GM12892 (cell line): ENCODE results near the gene TGFBI.

Experiments
- POLR2A ChIP-seq: IDR thresholded peaks from 2 replicates; pipeline ENCODE4 v1.6.1; 2011; ENCODE audit warnings: low read depth, low read length, control low read depth
- POLR2AphosphoS5 ChIP-seq: IDR thresholded peaks from 2 replicates; pipeline ENCODE4 v1.6.1; 2011; ENCODE audit warnings: low read depth, low read length, control low read depth
- TAF1 ChIP-seq: IDR thresholded peaks from 2 replicates; pipeline ENCODE4 v1.6.1; 2011; ENCODE audit warnings: low read depth, mild to moderate bottlenecking, control low read depth, low read length, borderline replicate concordance

DNA sequence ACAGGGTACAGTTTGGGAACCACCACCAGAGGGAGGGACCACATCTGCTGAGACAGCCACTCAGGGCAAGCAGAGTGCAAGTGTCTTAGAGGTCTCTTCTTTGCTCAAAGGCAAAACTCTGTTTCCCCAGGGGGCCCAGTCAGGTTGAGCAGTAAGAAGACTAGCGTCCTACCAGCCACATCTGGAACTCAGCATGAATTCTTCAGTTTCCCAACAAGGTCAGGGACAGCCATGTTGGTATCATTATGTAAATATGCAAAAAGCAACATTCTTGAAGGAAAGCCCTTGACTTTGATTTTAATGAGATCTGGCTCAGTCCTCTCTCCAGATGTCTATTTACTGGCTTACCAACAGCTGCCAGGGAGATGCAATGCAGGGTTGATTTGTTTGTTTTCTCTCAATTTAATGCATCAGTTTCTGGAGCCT lies 46.7 kb downstream of the TGFBI start:
- TF ChIP-seq POLR2AphosphoS5 (no peak), POLR2A (no peak), TAF1 (no peak)
